NB4 (cell line): ENCODE results near the gene KRT13.

Experiments
- CTCF ChIP-seq: IDR thresholded peaks from one replicate; pipeline ENCODE4 v1.5.1; 2012; ENCODE audit warnings: low read depth, low read length
- MAX ChIP-seq: IDR thresholded peaks from 2 replicates; pipeline ENCODE4 v1.6.1; 2011; ENCODE audit warnings: low read depth, low read length
- POLR2A ChIP-seq: IDR thresholded peaks from 2 replicates; pipeline ENCODE4 v1.6.1; 2011; ENCODE audit warnings: mild to moderate bottlenecking; ENCODE audit not compliant: insufficient read length; ENCODE audit errors: extremely low read depth

- TF ChIP-seq CTCF: no peak
- TF ChIP-seq POLR2A: no peak
- no peak for TF ChIP-seq MAX
These were observed 15.9 kb downstream of the KRT13 start, which contains the start of gene KRT36 for GRCh38 chr17:41489531-41489930.
